GM21723 (cell line): ENCODE measurements around the gene VMO1.
A peak's percentile ranks its signal among the peaks of the same experiment; 100 is the strongest.

ENCODE experiments used
- ATAC-seq: cut with Tn5 transposase; IDR thresholded peaks from one replicate; pipeline ENCODE4 v1.9.1; 2021; ENCODE audit warnings: mild to moderate bottlenecking, moderate library complexity; ENCODE audit not compliant: unreplicated experiment

Gene VMO1, protein sequence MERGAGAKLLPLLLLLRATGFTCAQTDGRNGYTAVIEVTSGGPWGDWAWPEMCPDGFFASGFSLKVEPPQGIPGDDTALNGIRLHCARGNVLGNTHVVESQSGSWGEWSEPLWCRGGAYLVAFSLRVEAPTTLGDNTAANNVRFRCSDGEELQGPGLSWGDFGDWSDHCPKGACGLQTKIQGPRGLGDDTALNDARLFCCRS

DNA sequence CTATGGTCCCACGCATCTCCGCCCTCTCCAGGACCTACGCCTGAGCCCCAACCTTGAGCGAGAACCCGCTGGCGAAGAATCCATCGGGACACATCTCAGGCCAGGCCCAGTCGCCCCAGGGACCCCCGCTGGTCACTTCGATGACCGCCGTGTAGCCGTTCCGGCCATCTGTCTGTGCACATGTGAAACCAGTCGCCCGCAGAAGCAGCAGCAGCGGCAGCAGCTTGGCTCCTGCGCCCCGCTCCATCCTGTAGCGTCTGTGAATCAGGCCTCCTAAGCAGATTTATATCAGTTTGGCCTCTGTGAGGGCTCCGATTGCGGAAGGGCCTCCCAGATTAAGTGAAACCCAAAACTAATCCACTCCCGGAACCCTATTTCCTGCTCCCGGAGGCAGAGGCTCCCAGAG is at the start of gene VMO1:
VMO1 (minus strand) TSS at position 259 of the 406 bp plus-strand sequence; CDS start at position 247, 12 bp downstream.
- no peak for ATAC-seq

DNA sequence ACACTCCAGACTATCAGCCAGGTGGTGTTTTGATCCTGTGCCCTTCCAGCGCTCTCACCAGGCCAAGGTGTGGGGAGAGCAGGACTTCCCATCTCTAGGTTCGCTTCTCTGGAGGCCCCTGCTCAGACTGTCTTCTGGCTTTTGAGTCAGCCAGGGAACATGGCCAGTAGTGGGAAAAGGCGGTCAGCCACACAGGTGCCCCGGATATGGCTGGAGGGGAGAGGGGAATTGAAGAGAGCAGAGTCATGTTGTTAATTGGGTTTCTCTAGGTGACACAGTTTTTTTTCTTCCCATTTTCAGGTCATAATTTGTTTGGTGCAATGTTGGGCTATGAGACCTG is 48.5 kb upstream of the VMO1 start:
- ATAC-seq, result no peak

- no peak for ATAC-seq
These were observed 47.9 kb upstream of the VMO1 start for GRCh38 chr17:4833941-4834680.

- ATAC-seq, result peak; percentile 77
These were observed 47.2 kb upstream of the VMO1 start, which contains the start of gene MINK1 for GRCh38 chr17:4833178-4833940. MINK1 (plus strand) TSS chr17:4833340; CDS start chr17:4833584, 244 bp downstream.

GRCh38 chr17:4832829-4833177 is 46.6 kb upstream of the VMO1 start:
- peak; percentile 10 for ATAC-seq

- no peak for ATAC-seq
These were observed 41.2 kb upstream of the VMO1 start for GRCh38 chr17:4827399-4827798.

DNA sequence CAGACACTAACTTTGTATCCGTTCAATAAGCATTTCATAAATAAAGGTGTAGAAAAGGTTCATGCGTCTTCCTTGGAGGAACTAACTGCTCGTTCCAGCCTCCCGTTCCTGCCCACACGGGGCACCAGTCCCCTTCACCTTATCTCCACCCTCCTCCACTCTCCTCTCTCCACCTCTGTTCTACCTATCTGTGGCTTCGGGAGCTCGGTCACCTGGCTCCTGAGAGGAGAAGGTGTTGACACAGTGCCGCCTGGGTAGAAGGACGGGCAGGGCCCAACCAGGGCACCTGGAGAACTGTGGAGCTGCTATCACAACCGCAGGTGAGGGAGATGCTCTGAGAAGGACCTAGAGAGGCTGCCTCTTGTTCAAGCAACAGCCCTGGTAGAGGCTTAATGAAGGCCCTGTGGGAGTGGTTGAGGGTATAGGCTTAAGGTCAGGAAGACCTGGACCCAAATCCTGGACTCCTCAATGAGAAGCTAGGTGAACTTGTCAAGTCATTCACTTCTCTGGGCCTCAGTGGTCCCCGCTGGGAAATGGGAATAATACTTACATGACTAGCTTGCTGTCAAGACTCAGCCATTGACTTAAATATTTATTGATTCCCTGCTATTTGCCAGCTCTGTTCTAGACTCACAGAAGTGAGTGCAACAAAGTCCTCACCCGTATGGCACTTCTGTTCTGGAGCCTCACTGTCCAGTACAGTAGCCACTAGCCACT is 37.4 kb upstream of the VMO1 start:
- no peak for ATAC-seq

- ATAC-seq, result no peak
These were observed 36.7 kb upstream of the VMO1 start for GRCh38 chr17:4822835-4823234.

DNA sequence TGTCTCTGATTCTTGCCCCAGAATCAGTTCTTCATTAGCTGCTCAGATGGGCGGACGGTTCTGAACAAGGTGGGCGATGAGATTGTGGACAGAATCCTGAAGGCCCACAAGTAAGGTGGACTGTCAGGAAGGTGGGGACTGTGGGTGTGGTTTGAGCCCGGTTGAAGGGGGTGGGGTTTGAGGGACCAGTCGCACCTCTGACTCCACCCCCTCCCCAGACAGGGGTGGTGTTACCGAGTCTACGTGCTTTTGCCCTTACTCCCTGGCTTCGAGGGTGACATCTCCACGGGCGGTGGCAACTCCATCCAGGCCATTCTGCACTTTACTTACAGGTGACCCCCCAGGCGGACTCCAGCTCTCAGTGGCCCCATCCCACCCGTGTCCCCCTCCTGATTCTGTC is 32.1 kb upstream of the VMO1 start:
- ATAC-seq, result no peak

GRCh38 chr17:4816826-4817225 is 30.7 kb upstream of the VMO1 start:
- ATAC-seq, result no peak

DNA sequence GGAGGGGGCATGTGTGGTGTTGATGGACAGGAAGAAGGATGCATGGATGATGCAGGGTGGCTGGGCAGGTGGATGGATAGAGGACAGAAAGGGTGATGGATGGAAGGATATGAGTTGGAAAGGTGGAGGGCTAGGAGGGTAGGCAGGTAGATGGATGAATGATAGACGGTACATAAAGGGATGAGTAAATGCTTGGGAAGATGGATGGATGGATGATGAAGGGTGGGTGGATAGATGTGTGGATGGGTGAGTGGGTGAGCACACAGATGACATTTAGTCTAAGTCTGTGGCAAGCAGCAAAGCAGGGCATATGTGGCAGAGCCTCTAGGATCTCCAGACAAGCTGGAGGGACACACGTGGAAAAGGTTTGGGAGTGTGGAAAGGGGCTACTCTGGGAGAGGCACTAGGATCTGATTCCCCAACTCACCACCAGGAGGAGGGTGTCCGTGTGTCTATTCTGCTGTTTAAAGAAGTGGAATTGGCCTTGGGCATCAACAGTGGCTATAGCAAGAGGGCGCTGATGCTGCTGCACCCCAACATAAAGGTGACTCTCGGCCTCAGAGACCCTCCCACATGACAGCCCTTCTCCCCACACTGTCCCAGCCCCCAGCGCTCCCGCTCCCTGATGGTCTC is 29.0 kb upstream of the VMO1 start:
- ATAC-seq, result no peak

DNA sequence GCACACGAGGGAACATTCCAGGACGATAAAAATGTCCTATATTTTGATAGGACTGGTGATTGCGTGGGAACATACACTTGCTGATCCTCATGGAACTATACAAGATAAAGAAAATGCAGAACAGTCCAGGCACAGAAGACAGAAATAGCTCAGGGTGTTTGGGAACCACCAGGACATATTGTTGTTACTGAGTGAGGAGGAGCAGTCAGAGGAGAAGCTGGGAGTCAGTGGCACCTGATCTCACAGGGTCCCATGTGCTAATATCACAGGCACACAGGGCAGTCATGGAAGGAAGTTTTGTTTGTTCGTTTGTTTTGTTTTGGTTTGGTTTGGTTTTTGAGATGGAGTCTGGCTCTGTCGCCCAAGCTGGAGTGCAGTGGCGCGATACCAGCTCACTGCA is 26.5 kb upstream of the VMO1 start:
- no peak for ATAC-seq

GRCh38 chr17:4811471-4811870 is 25.3 kb upstream of the VMO1 start:
- ATAC-seq, result no peak

- no peak for ATAC-seq
These were observed 24.6 kb upstream of the VMO1 start for GRCh38 chr17:4810696-4811290.

DNA sequence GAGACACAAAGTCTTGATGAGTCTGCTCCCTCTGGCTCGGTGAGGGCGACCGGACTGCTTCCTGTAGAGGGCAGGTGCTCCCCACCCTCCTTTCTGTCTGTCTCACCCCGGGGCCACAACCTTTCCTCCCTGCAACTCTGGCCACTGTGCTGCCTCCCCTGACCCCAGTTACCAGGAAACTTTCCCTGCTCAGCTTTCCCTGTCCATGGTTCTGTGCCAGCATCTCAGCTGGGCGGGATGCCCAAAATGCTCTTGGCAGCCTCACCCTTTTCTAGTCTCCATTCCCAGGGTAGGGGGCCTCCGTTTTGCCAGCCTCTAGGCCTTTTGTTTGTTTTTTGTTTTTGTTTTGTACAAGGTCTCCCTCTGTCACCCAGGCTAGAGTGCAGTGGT is 22.2 kb upstream of the VMO1 start:
- ATAC-seq, result no peak

DNA sequence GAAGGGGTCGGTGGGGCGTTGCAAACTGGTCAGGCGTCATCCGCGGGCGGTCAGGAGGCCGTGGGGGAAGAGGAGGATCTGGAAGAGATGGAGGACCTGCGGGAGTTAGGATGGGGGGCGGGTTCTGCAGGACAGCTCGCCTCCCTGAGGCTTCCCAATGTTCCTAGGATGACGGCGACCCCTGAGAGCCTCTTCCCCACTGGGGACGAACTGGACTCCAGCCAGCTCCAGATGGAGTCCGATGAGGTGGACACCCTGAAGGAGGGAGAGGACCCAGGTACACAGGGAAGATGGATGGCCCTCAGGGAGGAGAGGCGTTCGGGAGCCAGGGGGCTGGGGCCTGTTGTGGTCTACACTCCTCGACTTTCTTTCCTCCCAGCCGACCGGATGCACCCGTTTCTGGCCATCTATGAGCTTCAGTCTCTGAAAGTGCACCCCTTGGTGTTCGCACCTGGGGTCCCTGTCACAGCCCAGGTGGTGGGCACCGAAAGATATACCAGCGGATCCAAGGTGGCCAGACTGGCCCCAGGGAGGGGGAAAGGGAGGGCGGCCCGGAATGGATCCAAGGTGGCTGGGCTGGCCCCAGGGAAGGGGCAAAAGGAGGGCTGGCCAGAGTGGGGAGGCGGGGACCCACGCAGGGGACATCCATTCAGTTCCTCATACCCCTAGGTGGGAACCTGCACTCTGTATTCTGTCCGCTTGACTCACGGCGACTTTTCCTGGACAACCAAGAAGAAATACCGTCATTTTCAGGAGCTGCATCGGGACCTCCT is 21.6 kb upstream of the VMO1 start:
- no peak for ATAC-seq

DNA sequence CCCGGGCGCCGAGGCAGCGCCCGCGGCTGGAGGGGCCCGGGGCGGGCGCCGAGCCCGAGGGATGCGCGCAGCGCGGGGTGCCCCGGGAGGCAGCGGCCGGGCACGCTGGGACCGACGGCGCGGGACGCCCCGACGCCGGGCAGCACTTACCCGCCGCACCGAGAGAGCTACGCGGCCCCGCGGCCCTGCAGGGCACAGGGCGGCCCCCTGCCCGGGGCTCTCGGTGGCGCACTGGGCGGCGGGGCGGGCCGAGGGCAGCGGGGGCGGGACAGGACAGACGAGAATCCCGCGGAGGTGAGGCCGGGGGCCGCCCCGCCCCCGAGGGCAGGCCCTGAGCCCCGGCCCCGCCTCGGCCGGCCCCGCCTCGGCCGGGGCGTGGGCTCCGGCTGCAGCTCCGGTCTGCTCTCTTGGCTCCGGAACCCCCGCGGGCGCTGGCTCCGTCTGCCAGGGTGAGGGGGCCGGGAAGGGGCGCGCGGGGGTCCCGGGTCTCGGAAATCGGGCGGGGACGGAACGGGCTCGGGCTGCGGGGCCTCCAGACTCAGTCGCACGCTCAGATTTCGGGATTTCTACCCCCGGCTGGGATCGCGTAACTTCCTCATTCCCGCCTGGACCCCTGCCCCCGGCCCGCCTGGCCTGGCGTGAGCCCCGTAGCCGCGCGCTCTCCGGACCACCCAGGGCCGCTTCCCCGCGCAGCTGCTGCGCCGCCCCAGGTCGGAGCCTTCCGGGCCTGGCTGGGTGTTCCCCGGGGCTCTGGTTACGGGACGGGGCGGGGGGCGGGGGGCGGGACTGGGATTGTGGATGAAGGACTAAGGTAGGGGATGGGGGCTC is 20.8 kb upstream of the VMO1 start, which contains the start of gene PLD2:
PLD2 (plus strand) TSS at position 376 of the 828 bp plus-strand sequence. CDS start 621 bp downstream, outside the sequence.
- peak; percentile 90 for ATAC-seq

- ATAC-seq, result no peak
These were observed 20.3 kb upstream of the VMO1 start for GRCh38 chr17:4806456-4806776.

DNA sequence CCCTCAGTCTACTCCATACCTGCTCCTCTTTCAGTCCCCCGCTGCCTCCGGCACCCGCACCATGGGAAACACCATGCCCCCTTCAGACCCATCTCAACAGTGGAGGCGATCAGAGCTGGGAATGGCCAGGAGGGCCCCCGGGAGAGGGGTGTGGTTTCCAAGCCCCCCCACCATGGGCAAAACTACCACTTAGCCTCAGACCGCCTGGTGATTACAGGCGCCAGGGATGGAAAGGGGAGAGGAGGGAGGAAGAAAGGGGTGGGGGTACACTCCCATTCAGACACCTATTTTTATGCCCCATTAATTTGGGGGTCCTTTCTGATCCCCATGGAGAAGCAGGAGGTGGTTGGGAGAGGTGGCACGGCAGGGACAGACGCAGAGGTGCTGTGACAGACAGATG is 16.1 kb upstream of the VMO1 start, which contains the start of gene C17orf114:
C17orf114 (minus strand) TSS at position 101 of the 400 bp plus-strand sequence.
- no peak for ATAC-seq
